Measurements from ENCODE around the gene HOXC10. TPM values are rescaled to one million over a fixed set of nuclear protein-coding genes. Genes with fewer than 3 reads are reported as not detected.

The HOXC10 gene
- total and polyA plus RNA-seq, 9 donors = 0.15 to 15.4 (median 2.0) TPM; not detected in 2

- peak in 1 of 5 donors; percentile 65 for DNase-seq
- no peak for TF ChIP-seq CTCF (IDR thresholded peaks at IDR 0.05)
- no peak for TF ChIP-seq EP300 (IDR thresholded peaks at IDR 0.05)
- no peak for TF ChIP-seq POLR2A (IDR thresholded peaks at IDR 0.05)
- Histone ChIP-seq H3K4me3 (peak overlapping the region; percentile 21), H3K27ac (peak overlapping the region in 1 of 2 donors; percentile 72), H3K9me3 (no peaks in the 10 kb centered on the region), H3K36me3 (no peaks in the 10 kb centered on the region), H3K4me1 (ENCODE audit: insufficient read depth) (peaks cover 8% of the 10 kb centered on the region), H3K27me3 (no peaks in the 10 kb centered on the region)
- intact Hi-C loops (cut with DNase I) = loop anchor here in 1 of 4 donors (10.0 kb wide), 1 partner anchor 360 kb away; no protein-coding TSS in a partner anchor
- WGBS, 3 donors = 4 to 13% (median 7%) methylated on average over 60 of the region's 60 CpGs
These were observed 9.5 kb downstream of the HOXC10 start for GRCh38 chr12:53994264-53995001.

GRCh38 chr12:53995002-53995377, 10.0 kb downstream of the HOXC10 start:
- H3K4me1 ChIP-seq (ENCODE audit: insufficient read depth) = peaks cover 8% of the 10 kb centered on the region
- H3K27ac ChIP-seq = peak overlapping the region in 1 of 2 donors; percentile 72
- intact Hi-C loops (cut with DNase I) = loop anchor here in 1 of 4 donors (10.0 kb wide), 1 partner anchor 360 kb away; no protein-coding TSS in a partner anchor
- H3K36me3 ChIP-seq = no peaks in the 10 kb centered on the region
- H3K4me3 ChIP-seq = peak overlapping the region; percentile 21
- no peak for DNase-seq
- no peaks in the 10 kb centered on the region for H3K27me3 ChIP-seq
- WGBS, 3 donors = 8 to 17% (median 13%) methylated on average over 17 of the region's 17 CpGs
- H3K9me3 ChIP-seq = no peaks in the 10 kb centered on the region
- no peak for TF ChIP-seq CTCF (IDR thresholded peaks at IDR 0.05)
- no peak for TF ChIP-seq EP300 (IDR thresholded peaks at IDR 0.05)
- no peak for TF ChIP-seq POLR2A (IDR thresholded peaks at IDR 0.05)

GRCh38 chr12:53995378-53996239, 10.7 kb downstream of the HOXC10 start:
- intact Hi-C loops (cut with DNase I) = loop anchor here in 1 of 4 donors (10.0 kb wide), 1 partner anchor 359 kb away; no protein-coding TSS in a partner anchor
- H3K27ac ChIP-seq = peak overlapping the region in 1 of 2 donors; percentile 72
- peaks cover 9% of the 10 kb centered on the region for H3K4me1 ChIP-seq (ENCODE audit: insufficient read depth)
- H3K36me3 ChIP-seq = no peaks in the 10 kb centered on the region
- no peak for TF ChIP-seq EP300 (IDR thresholded peaks at IDR 0.05)
- no peak for TF ChIP-seq POLR2A (IDR thresholded peaks at IDR 0.05)
- TF ChIP-seq CTCF (IDR thresholded peaks at IDR 0.05) = no peak
- H3K9me3 ChIP-seq = no peaks in the 10 kb centered on the region
- DNase-seq = peak in 2 of 5 donors; percentile 58 to 66
- H3K4me3 ChIP-seq = peak overlapping the region; percentile 21
- 23 to 38% (median 29%) methylated on average over 48 of the region's 48 CpGs for WGBS, 3 donors
- no peaks in the 10 kb centered on the region for H3K27me3 ChIP-seq

Data from ovary (tissue), 9 donors.